ENCODE data around the gene GNL2. TPM values are rescaled to one million over a fixed set of nuclear protein-coding genes. Genes with fewer than 3 reads are reported as not detected.

The GNL2 gene
- total RNA-seq, 3 donors from 2014 or later, result 36.8 to 71.8 (median 63.1) TPM

GRCh38 chr1:37602750-37603694, 7.3 kb upstream of the GNL2 start:
- no peak for TF ChIP-seq POLR2AphosphoS5 (IDR thresholded peaks at IDR 0.05)
- TF ChIP-seq POLR2A (IDR thresholded peaks at IDR 0.05), result no peak
- TF ChIP-seq CTCF (IDR thresholded peaks at IDR 0.05), result peak in 2 of 3 donors; percentile 41 to 53
- Histone ChIP-seq H3K4me1 (no peaks in the 10 kb centered on the region), H3K27me3 (no peaks in the 10 kb centered on the region), H3K9me3 (no peaks in the 10 kb centered on the region), H3K27ac (no peak overlapping the region), H3K36me3 (no peaks in the 10 kb centered on the region), H3K4me3 (no peak overlapping the region)
- no peak for DNase-seq (ENCODE audit: low spot score in 2 of 2)
- intact Hi-C loops (cut with DNase I; ENCODE audit: low total_unique reads), result no loop called here

DNA sequence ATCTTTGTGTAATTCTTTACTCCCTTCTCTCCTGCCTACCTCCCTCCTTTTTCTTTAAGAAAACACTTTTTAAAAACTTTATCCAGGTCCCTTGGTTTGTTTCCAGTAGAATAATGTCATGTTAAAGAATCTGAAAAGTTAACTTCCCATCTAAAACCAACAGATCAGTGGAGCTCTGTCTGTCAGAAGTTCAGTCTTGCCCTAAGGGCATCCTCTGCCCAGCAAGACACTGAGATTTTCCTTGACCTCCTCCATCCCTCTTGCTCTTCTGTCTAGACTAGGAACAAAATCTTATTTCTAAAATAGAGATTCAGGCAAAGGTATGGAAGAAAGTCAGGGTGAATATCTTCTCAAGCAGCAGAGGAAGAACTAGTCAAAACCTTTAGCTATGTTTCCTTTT, 5.7 kb upstream of the GNL2 start:
- no peaks in the 10 kb centered on the region for H3K9me3 ChIP-seq
- TF ChIP-seq POLR2A (IDR thresholded peaks at IDR 0.05), result no peak
- TF ChIP-seq POLR2AphosphoS5 (IDR thresholded peaks at IDR 0.05), result no peak
- TF ChIP-seq CTCF (IDR thresholded peaks at IDR 0.05), result no peak
- H3K36me3 ChIP-seq, result no peaks in the 10 kb centered on the region
- no peak overlapping the region for H3K4me3 ChIP-seq
- intact Hi-C loops (cut with DNase I; ENCODE audit: low total_unique reads), result no loop called here
- DNase-seq (ENCODE audit: low spot score in 2 of 2), result no peak
- no peaks in the 10 kb centered on the region for H3K27me3 ChIP-seq
- peaks cover 0 to 3% of the 10 kb centered on the region in 2 donors for H3K4me1 ChIP-seq
- no peak overlapping the region for H3K27ac ChIP-seq

GRCh38 chr1:37599940-37600339, 4.2 kb upstream of the GNL2 start:
- Histone ChIP-seq H3K36me3 (no peaks in the 10 kb centered on the region), H3K27me3 (no peaks in the 10 kb centered on the region), H3K4me1 (peaks cover 0 to 7% of the 10 kb centered on the region in 2 donors), H3K27ac (no peak overlapping the region), H3K9me3 (no peaks in the 10 kb centered on the region), H3K4me3 (no peak overlapping the region)
- DNase-seq (ENCODE audit: low spot score in 2 of 2), result no peak
- intact Hi-C loops (cut with DNase I; ENCODE audit: low total_unique reads), result no loop called here
- no peak for TF ChIP-seq CTCF (IDR thresholded peaks at IDR 0.05)
- no peak for TF ChIP-seq POLR2AphosphoS5 (IDR thresholded peaks at IDR 0.05)
- no peak for TF ChIP-seq POLR2A (IDR thresholded peaks at IDR 0.05)

DNA sequence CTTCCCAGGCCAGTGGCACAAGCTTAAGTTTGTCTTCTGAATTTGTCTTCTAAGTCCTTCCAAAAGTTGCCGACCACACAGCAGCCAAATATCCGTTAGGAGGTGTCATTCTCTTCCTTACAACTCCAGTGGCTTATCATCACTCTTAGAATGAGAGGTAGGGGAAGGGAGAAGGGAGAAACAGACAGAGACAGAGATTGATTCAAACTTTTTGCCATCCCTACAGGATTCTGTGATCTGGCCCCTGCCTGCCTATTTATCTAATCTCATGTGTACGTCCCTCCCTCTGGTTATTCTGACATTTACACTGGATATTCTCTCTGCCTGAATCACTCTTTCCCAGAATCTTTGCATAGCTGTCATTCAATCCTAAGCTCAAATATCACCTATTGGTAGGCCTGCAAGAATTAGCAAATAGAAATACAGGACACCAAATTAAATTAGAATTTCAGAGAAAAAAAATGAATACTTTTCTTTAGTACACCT, 488 bp upstream of the GNL2 start:
- no peak for TF ChIP-seq POLR2AphosphoS5 (IDR thresholded peaks at IDR 0.05)
- TF ChIP-seq POLR2A (IDR thresholded peaks at IDR 0.05), result no peak
- no peak for TF ChIP-seq CTCF (IDR thresholded peaks at IDR 0.05)
- peak overlapping the region; percentile 84 to 85 for H3K27ac ChIP-seq
- intact Hi-C loops (cut with DNase I; ENCODE audit: low total_unique reads), result no loop called here
- no peak for DNase-seq (ENCODE audit: low spot score in 2 of 2)
- H3K36me3 ChIP-seq, result peaks cover 8% of the 10 kb centered on the region
- no peaks in the 10 kb centered on the region for H3K27me3 ChIP-seq
- no peaks in the 10 kb centered on the region for H3K9me3 ChIP-seq
- peaks cover 0 to 21% of the 10 kb centered on the region in 2 donors for H3K4me1 ChIP-seq
- peak overlapping the region; percentile 71 to 85 (median 75) for H3K4me3 ChIP-seq

GRCh38 chr1:37593726-37594125, 2.0 kb downstream of the GNL2 start:
- TF ChIP-seq CTCF (IDR thresholded peaks at IDR 0.05) (no peak), POLR2AphosphoS5 (IDR thresholded peaks at IDR 0.05) (no peak), POLR2A (IDR thresholded peaks at IDR 0.05) (no peak)
- Histone ChIP-seq H3K4me1 (peaks cover 0 to 21% of the 10 kb centered on the region in 2 donors), H3K27ac (no peak overlapping the region), H3K36me3 (peaks cover 17% of the 10 kb centered on the region), H3K9me3 (no peaks in the 10 kb centered on the region), H3K4me3 (no peak overlapping the region), H3K27me3 (no peaks in the 10 kb centered on the region)
- no peak for DNase-seq (ENCODE audit: low spot score in 2 of 2)
- intact Hi-C loops (cut with DNase I; ENCODE audit: low total_unique reads), result no loop called here

Data from breast epithelium (tissue), 4 donors.